ENCODE data around the gene NLRC3.

Gene NLRC3

DNA sequence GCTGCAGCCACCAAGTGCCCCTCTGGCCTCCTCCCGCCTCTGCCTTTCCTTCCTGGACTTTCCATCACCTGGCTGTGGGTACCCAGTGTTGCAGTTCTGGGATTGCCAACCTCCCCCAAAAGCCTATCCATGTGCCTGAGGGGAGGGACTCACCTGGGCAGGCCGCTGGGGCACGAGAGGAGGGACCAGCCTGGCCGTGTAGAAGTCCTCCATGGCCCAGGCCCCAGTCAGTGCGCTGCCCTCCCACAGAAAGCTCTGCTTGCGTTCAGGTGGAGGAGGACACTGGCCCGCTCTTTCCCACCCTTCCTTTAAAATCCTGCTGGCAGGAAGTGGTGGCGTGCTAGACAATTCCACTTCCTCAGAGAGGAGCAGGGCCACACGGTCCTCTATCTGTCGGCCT lies 20.0 kb upstream of the NLRC3 start:
- no peak for TF ChIP-seq GABPA (IDR thresholded peaks at IDR 0.05; ENCODE audit: low read depth)
- TF ChIP-seq POLR2AphosphoS5 (IDR thresholded peaks at IDR 0.05; ENCODE audit: low read depth), result no peak
- no peak for TF ChIP-seq SPI1 (IDR thresholded peaks at IDR 0.05; ENCODE audit: borderline replicate concordance, low read depth)
- TF ChIP-seq, protein P1, sequence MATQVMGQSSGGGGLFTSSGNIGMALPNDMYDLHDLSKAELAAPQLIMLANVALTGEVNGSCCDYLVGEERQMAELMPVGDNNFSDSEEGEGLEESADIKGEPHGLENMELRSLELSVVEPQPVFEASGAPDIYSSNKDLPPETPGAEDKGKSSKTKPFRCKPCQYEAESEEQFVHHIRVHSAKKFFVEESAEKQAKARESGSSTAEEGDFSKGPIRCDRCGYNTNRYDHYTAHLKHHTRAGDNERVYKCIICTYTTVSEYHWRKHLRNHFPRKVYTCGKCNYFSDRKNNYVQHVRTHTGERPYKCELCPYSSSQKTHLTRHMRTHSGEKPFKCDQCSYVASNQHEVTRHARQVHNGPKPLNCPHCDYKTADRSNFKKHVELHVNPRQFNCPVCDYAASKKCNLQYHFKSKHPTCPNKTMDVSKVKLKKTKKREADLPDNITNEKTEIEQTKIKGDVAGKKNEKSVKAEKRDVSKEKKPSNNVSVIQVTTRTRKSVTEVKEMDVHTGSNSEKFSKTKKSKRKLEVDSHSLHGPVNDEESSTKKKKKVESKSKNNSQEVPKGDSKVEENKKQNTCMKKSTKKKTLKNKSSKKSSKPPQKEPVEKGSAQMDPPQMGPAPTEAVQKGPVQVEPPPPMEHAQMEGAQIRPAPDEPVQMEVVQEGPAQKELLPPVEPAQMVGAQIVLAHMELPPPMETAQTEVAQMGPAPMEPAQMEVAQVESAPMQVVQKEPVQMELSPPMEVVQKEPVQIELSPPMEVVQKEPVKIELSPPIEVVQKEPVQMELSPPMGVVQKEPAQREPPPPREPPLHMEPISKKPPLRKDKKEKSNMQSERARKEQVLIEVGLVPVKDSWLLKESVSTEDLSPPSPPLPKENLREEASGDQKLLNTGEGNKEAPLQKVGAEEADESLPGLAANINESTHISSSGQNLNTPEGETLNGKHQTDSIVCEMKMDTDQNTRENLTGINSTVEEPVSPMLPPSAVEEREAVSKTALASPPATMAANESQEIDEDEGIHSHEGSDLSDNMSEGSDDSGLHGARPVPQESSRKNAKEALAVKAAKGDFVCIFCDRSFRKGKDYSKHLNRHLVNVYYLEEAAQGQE (IDR thresholded peaks at IDR 0.05; ENCODE audit: insufficient replicate concordance, low read depth), result no peak
- TF ChIP-seq, protein P2, sequence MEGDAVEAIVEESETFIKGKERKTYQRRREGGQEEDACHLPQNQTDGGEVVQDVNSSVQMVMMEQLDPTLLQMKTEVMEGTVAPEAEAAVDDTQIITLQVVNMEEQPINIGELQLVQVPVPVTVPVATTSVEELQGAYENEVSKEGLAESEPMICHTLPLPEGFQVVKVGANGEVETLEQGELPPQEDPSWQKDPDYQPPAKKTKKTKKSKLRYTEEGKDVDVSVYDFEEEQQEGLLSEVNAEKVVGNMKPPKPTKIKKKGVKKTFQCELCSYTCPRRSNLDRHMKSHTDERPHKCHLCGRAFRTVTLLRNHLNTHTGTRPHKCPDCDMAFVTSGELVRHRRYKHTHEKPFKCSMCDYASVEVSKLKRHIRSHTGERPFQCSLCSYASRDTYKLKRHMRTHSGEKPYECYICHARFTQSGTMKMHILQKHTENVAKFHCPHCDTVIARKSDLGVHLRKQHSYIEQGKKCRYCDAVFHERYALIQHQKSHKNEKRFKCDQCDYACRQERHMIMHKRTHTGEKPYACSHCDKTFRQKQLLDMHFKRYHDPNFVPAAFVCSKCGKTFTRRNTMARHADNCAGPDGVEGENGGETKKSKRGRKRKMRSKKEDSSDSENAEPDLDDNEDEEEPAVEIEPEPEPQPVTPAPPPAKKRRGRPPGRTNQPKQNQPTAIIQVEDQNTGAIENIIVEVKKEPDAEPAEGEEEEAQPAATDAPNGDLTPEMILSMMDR (IDR thresholded peaks at IDR 0.05; ENCODE audit: insufficient read depth, low read length), result no peak
- Histone ChIP-seq H3K27ac (replicated peaks) (no peak overlapping the region), H3K4me3 (replicated peaks; ENCODE audit: insufficient read depth, low read length) (no peak overlapping the region), H3K27me3 (ENCODE audit: insufficient read depth, poor library complexity, severe bottlenecking) (no peaks in the 10 kb centered on the region)
- DNase-seq (ENCODE audit: low read depth in 1 of 2, low spot score in 1 of 2), result no peak

DNA sequence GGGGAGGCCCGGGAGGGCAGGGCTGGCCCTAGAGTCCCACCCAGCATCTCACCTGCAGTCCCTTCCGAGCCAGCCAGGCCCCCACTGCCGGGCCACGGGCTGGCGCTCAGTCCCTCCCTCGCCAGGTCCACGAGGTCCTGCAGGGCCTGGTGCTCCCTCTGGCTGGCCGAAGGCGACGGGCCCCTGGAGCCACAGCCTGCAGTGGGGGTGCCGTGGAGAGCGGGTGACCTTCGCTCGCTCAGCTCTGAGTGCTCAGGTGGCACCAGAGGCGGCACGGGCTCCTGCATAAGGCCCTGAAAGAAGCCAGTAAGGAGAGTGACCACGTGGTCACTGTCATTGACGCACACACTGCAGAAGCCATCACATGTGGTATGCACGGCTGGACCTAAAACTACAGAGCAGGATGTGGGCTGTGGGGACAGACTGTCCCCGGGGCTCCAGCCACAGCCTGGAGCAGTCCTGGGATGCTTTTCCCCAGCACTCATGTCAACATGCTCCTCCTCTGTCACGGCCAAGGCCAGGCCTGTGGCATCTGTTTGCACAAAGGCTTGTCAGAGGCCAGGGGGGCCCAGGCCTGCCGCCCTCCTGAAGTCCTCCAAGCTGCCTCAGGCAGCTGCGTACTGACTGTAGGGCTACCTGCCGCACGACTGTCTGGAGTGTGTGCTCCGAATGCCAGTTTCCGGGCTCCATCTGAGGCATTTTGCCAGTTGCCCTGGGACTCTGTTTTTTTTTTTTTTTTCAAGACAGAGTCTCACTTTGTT lies 19.1 kb upstream of the NLRC3 start:
- Histone ChIP-seq H3K27me3 (ENCODE audit: insufficient read depth, poor library complexity, severe bottlenecking) (no peaks in the 10 kb centered on the region), H3K4me3 (replicated peaks; ENCODE audit: insufficient read depth, low read length) (no peak overlapping the region), H3K27ac (replicated peaks) (no peak overlapping the region)
- TF ChIP-seq, protein P1 (IDR thresholded peaks at IDR 0.05; ENCODE audit: insufficient replicate concordance, low read depth), result no peak
- TF ChIP-seq SPI1 (IDR thresholded peaks at IDR 0.05; ENCODE audit: borderline replicate concordance, low read depth) (no peak), GABPA (IDR thresholded peaks at IDR 0.05; ENCODE audit: low read depth) (no peak), POLR2AphosphoS5 (IDR thresholded peaks at IDR 0.05; ENCODE audit: low read depth) (no peak)
- TF ChIP-seq, protein P2 (IDR thresholded peaks at IDR 0.05; ENCODE audit: insufficient read depth, low read length), result no peak
- DNase-seq (ENCODE audit: low read depth in 1 of 2, low spot score in 1 of 2), result no peak

DNA sequence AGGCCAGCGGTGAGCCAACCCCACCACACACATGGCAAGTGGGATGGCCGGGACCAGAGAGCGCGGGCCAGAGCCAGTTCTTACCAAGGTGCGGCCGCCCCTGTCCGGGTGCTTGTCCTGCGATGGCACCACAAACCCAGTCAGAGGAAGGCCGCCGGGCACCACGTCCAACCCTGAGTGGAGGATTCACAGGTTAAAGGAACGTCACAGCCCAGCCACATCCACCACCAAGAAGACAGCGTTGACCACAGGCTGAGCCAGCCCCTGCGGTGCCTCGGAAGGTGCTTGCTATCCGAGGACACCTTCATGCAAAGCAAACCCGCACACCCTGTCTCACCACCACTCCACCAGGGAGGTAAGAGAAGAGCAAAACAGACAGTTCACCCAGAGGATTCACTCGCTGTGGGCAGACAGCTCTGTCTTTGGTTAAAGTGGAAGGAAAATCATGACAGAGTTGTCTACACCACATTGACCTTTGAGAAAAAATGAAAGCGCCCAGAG lies 18.4 kb upstream of the NLRC3 start:
- TF ChIP-seq, protein P1 (IDR thresholded peaks at IDR 0.05; ENCODE audit: insufficient replicate concordance, low read depth), result no peak
- TF ChIP-seq SPI1 (IDR thresholded peaks at IDR 0.05; ENCODE audit: borderline replicate concordance, low read depth) (no peak), POLR2AphosphoS5 (IDR thresholded peaks at IDR 0.05; ENCODE audit: low read depth) (no peak)
- TF ChIP-seq, protein P2 (IDR thresholded peaks at IDR 0.05; ENCODE audit: insufficient read depth, low read length), result no peak
- Histone ChIP-seq H3K4me3 (replicated peaks; ENCODE audit: insufficient read depth, low read length) (no peak overlapping the region), H3K27ac (replicated peaks) (no peak overlapping the region), H3K27me3 (ENCODE audit: insufficient read depth, poor library complexity, severe bottlenecking) (no peaks in the 10 kb centered on the region)
- DNase-seq (ENCODE audit: low read depth in 1 of 2, low spot score in 1 of 2), result no peak

All from HL-60 (cell line).